ENCODE measurements around the gene S1PR4. TPM values are rescaled to one million over a fixed set of nuclear protein-coding genes. Genes with fewer than 3 reads are reported as not detected.

S1PR4 gene
- total RNA-seq, 1 donor: not detected

DNA sequence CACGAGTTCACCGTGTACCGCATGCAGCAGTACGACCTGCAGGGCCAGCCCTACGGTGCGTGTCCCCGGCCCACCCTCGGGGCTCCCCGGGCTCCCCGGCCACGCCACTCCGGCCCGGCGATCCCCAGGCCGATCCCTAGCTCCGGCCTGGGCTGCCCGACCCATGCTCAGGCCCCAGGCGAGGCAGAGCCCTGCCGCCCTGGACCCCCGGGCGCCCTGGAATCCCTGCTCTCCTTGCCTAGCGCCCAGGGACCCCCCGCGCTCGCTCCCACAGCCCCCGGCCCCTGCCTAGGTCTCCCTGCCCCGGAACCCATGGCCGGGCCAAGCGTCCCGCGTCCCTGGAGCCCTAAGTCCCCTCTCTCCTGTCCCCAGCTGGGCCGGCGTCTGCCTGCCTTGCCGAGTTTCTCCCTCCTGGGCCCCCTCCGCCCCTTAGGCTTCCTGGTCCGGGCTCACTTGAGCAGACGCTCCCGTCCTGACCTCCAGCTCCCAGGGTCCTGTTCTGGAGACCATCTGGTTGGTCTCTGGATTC lies 7.7 kb downstream of the S1PR4 start:
- TF ChIP-seq, protein P1, sequence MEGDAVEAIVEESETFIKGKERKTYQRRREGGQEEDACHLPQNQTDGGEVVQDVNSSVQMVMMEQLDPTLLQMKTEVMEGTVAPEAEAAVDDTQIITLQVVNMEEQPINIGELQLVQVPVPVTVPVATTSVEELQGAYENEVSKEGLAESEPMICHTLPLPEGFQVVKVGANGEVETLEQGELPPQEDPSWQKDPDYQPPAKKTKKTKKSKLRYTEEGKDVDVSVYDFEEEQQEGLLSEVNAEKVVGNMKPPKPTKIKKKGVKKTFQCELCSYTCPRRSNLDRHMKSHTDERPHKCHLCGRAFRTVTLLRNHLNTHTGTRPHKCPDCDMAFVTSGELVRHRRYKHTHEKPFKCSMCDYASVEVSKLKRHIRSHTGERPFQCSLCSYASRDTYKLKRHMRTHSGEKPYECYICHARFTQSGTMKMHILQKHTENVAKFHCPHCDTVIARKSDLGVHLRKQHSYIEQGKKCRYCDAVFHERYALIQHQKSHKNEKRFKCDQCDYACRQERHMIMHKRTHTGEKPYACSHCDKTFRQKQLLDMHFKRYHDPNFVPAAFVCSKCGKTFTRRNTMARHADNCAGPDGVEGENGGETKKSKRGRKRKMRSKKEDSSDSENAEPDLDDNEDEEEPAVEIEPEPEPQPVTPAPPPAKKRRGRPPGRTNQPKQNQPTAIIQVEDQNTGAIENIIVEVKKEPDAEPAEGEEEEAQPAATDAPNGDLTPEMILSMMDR (IDR thresholded peaks at IDR 0.05; ENCODE audit: extremely low read depth, low read depth, low read length): no peak
- peaks cover 3% of the 10 kb centered on the region for H3K36me3 ChIP-seq (ENCODE audit: insufficient read depth, low read length)
- no peaks in the 10 kb centered on the region for H3K27me3 ChIP-seq (ENCODE audit: insufficient read depth, low read length)
- peaks cover 33% of the 10 kb centered on the region for H4K20me1 ChIP-seq (ENCODE audit: insufficient read depth, low read length)
- no peaks in the 10 kb centered on the region for H3K9me3 ChIP-seq (ENCODE audit: low read depth, low read length)
- peak overlapping the region; percentile 59 for H2AFZ ChIP-seq (ENCODE audit: low read length)
- H3K27ac ChIP-seq (ENCODE audit: low read depth, low read length): peak overlapping the region; percentile 60
- peaks cover 54% of the 10 kb centered on the region for H3K79me2 ChIP-seq (ENCODE audit: insufficient read depth, low read length)
- H3K4me3 ChIP-seq (ENCODE audit: insufficient read depth, low read length): peak overlapping the region; percentile 93
- H3K4me1 ChIP-seq (ENCODE audit: insufficient read depth, low read length): peaks cover 16% of the 10 kb centered on the region
- DNase-seq (ENCODE audit: insufficient read length, low spot score, missing footprints): no peak
- peak overlapping the region; percentile 94 for H3K4me2 ChIP-seq (ENCODE audit: insufficient read depth, low read length)

DNA sequence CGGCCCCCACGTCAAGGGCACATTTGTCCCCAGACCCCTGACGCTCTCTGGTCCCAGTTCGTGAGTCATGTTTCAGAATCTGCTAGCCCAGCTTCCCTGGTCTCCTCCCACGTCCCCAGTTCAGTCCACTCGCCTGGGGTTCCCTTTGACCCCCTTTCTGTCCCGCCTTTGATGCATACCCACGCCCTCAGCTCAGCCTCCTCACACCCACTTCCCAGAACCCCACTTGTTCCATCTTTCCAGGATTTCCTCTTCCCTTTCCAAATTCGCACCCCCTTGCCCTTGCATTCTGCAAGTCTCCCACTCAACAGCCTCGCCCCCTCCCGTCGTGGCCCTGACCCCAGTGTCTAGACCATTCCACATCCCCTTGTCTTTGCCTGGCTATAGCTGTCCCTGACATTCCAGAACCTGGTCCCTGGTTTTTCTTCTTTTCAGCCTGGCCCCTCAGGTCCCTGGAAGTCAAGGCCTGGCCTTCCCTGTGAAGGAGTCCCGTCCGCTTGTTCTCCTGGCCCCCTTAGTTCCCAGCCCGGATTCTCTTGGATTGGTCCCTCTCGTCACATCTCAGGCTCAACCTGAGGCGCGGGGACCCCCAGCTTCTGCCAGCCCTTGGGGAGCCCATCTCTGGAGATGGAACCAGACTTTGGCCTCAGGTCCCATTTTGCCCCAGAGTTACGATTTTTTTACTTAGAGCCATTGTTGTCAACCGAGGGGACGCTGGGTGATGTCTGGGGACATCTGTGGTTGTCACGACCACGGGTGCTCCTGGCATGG lies 8.5 kb downstream of the S1PR4 start:
- H3K4me3 ChIP-seq (ENCODE audit: insufficient read depth, low read length): peak overlapping the region; percentile 93
- no peaks in the 10 kb centered on the region for H3K27me3 ChIP-seq (ENCODE audit: insufficient read depth, low read length)
- H2AFZ ChIP-seq (ENCODE audit: low read length): no peak overlapping the region
- peaks cover 16% of the 10 kb centered on the region for H3K4me1 ChIP-seq (ENCODE audit: insufficient read depth, low read length)
- peaks cover 62% of the 10 kb centered on the region for H3K79me2 ChIP-seq (ENCODE audit: insufficient read depth, low read length)
- peaks cover 33% of the 10 kb centered on the region for H4K20me1 ChIP-seq (ENCODE audit: insufficient read depth, low read length)
- H3K27ac ChIP-seq (ENCODE audit: low read depth, low read length): peak overlapping the region; percentile 60
- H3K36me3 ChIP-seq (ENCODE audit: insufficient read depth, low read length): peaks cover 3% of the 10 kb centered on the region
- TF ChIP-seq, protein P1 (IDR thresholded peaks at IDR 0.05; ENCODE audit: extremely low read depth, low read depth, low read length): no peak
- no peak for DNase-seq (ENCODE audit: insufficient read length, low spot score, missing footprints)
- H3K9me3 ChIP-seq (ENCODE audit: low read depth, low read length): no peaks in the 10 kb centered on the region
- H3K4me2 ChIP-seq (ENCODE audit: insufficient read depth, low read length): peak overlapping the region; percentile 94

DNA sequence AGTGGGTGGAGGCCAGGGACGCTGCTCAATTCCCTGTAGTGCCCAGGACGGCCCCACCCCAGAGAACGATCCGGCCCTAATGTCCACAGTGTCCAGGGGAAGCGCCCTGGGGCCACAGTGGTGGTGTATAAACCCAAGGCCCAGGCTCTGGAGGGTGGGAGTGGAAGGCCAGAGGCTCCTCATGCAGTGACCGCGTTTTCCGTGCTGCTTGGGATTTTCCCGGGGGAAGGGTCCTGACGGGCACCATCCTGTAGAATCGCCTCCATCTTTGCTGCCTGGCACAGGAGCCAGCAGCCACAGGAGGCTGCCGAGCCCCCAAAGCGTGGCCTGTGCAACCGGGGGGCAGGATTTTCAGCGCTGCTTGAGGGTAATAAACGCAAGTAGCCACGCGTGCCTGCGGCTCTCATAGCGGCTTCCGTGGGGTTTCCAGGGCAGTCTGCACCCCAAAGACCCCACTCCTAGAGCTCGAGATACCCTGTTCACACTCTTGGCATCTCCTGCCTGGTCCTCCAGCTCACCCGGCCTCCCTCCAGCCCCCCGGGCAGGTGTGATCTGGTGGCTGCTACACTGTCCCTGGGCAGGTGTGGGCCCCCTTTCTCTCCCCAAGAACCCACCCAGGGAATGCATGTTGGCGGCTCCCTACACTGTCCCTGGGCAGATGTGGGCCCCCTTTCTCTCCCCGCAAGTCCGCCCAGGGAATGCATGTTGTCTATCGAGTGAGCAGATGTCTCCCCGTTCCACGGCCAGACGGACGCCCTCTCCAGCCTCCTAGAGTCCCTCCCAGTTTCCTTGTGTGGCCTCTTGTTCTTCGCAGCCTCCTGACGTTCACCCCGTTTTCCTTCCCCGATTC lies 9.3 kb downstream of the S1PR4 start:
- Histone ChIP-seq H3K4me3 (ENCODE audit: insufficient read depth, low read length) (no peak overlapping the region), H3K27me3 (ENCODE audit: insufficient read depth, low read length) (no peaks in the 10 kb centered on the region), H3K9me3 (ENCODE audit: low read depth, low read length) (no peaks in the 10 kb centered on the region), H3K4me2 (ENCODE audit: insufficient read depth, low read length) (no peak overlapping the region), H3K36me3 (ENCODE audit: insufficient read depth, low read length) (peaks cover 3% of the 10 kb centered on the region), H3K4me1 (ENCODE audit: insufficient read depth, low read length) (peaks cover 16% of the 10 kb centered on the region), H4K20me1 (ENCODE audit: insufficient read depth, low read length) (peaks cover 33% of the 10 kb centered on the region), H3K79me2 (ENCODE audit: insufficient read depth, low read length) (peaks cover 69% of the 10 kb centered on the region), H3K27ac (ENCODE audit: low read depth, low read length) (peak overlapping the region; percentile 17), H2AFZ (ENCODE audit: low read length) (no peak overlapping the region)
- DNase-seq (ENCODE audit: insufficient read length, low spot score, missing footprints): no peak
- TF ChIP-seq, protein P1 (IDR thresholded peaks at IDR 0.05; ENCODE audit: extremely low read depth, low read depth, low read length): no peak
